CD1c-positive myeloid dendritic cell (primary cell): ENCODE measurements around the gene NPFFR2.
"Not testable (repeated sequence)": the region's sequence is repeated elsewhere in the genome, so short reads cannot be mapped to it uniquely, and the experiment has no call there.

Source experiments
- DNase-seq: peaks from one replicate; pipeline ENCODE4 v3.0.0-alpha.2; 2016; ENCODE audit errors: extremely low spot score

The NPFFR2 gene

DNA sequence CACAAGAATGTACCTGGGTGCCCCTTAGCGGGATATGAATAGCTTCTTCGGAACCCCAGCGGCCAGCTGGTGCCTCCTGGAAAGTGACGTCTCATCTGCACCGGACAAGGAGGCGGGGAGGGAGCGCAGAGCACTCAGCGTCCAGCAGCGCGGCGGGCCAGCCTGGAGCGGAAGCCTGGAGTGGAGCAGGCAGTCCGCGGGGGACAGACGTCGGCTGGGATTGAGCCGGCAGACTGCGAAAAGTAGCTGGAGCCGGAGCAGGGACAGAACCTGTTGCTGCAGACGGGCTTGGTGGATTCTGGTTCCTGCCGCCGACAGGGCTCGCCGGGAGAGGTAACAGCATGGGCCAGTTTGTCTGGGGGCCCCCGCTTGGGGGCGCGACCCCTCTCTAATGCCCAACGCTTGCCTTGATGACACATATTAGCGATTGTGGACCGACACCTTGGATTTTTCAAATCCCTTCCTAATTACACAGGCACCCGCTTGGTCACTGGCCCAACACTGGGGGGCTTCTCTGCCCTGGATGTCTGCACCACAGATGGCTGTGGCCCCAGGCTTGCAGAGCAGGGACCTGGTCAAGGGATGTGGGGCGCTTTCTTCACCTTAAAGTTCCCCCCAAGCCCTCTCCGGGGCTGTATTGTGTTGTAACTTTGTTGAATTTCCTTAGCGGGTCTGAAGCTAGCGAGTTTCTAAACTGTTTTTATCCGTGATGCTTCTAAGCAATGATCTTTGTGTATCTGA is at the start of gene NPFFR2:
Gene NPFFR2, plus strand, starts transcription at position 133 of the 741 bp plus-strand sequence. CDS start 96,592 bp downstream, outside the sequence.
- DNase-seq, result no peak

DNA sequence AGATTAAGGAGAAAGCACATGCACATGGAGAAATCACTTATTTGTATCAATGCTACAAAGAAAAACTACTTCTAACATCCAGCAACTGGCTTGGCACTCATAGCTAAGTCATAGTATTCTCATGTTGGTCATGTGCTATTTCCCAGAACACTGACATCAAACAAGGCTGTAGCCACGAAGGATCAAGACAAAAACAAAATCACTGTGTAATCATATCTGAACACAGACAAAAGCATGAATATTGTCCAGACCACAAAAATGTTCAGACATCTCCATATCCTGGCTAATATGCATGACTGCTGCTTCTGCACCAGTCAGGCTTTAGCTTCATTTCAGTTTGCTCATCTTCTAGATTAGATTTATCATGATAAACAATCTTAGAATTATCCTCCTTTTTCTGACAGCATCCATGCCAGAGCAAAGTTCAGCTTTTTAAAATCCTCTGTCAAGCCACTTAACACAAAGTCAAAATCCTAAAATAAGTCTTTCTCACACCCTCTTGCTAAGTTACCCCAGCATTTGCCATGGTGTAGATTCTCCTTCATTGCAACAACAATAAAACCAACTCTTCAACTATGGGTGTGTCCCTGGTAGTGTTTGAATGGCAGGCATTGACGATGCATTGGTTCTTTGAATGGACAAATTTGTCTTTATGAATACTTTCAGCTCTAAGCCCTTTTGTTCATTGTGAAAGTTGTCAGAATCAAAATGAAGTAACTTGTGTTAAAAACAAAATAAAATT is 39.1 kb upstream of the NPFFR2 start:
- DNase-seq, result no peak

DNA sequence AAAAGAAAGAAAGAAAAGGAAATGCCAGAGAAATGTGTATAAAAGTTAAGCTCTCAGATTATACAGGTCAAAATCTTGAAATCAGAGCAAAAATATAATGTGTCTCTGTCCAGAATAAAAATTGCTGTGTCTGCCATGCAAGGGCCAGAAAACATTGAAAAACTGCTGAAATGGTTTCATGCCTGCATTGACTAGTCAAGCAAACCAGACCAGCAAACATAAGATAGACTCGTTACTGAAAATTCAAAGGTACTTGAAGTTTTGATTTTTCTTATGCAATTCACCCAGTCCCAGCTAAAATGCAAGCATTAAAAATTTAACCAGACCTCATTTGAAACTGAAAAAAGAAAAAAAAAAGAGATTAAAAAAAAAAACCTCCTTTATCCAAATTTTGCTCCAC is 37.2 kb upstream of the NPFFR2 start:
- no peak for DNase-seq

DNA sequence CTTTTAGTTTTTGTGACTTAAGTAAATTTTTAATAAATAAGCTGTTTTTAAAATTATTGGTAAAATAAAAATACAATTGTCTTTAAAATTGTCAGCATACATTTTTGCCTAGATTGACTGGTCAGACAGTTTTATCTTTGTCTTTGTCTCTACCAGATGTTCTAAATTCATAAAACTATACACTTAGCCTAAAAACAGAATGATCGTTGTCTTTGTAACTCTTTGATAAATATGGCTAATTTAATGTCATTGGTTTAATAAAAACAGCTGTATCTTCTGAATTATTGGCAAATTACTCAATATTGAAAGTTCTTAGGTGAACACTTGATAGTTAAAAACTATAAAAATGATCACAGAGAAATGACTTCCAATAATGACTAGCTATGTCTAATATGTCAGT is 36.5 kb upstream of the NPFFR2 start:
- DNase-seq, result no peak

DNA sequence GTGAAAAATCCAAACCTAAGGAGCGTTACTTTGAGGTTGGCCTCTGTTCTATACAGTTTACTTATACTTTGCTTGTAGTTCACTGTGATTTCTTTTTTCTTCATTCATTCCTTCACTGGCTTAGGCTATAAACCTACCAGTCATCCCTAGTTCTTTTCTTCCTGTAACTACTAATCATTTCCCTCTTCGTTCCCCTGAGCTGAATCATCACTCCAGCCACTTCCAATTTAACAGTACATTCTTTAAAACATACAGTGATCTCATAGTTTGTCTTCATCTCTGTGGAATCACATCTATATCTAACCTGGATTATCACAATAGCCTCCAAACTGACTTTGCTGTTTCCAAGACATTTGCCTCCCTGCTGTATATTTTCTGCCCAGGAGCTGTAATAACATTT is 25.2 kb upstream of the NPFFR2 start:
- DNase-seq, result no peak

DNA sequence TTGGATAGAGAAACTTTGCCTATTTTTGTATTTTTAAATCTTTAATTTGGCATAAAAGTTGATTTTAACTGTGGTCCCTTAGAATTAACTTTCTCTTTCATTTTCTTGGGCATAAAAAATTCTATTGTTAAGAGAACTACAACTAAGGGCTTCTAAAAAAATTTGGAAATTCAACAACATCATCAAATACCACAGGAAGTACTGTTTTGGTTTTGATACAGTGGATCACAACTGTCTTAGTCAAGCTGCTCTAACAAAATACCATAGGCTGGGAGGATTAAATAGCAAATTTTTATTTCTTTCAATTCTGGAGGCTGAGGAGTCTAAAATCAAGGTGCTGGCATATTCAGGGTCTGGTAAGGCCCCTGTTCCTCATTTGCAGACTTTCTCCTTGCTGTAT is 19.9 kb upstream of the NPFFR2 start:
- no peak for DNase-seq

DNA sequence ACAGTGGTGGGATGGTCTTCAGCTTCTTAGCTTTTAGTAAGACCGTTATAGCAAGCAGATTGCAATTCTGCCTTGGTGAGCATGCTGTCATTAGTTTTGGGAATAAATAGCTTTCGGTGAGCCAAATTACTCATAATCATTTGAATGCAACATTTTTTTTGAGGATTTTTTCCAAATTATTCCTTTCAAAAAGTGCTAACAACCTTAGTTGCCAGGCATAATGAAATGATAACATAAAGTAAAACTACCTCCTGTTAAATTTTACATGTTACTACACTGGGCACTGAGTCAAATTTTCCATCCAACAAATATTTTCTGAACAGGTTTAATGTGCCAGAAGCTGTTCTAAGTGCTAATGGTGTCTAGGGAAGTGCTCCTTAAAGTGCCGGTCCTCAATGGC is 15.8 kb upstream of the NPFFR2 start:
- no peak for DNase-seq

DNA sequence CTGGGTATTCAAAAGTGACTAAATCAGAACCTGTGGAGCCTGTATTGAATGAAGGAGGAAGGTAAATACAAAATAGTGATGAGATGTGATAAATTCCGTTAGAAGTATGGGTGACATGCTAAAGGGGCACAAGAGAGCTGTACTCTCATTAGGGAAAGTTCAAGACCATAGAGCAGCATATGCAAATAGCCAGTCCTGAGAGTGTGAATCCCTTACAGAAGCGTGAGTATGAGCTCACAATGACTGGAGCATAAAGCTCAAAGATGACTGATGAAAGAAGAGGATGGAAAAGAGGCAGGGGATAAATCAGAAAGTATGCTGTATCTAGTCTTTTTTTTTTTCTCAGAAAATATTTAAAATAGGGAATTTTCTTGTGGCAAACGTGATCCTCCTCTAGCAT is 12.1 kb upstream of the NPFFR2 start:
- no peak for DNase-seq

DNA sequence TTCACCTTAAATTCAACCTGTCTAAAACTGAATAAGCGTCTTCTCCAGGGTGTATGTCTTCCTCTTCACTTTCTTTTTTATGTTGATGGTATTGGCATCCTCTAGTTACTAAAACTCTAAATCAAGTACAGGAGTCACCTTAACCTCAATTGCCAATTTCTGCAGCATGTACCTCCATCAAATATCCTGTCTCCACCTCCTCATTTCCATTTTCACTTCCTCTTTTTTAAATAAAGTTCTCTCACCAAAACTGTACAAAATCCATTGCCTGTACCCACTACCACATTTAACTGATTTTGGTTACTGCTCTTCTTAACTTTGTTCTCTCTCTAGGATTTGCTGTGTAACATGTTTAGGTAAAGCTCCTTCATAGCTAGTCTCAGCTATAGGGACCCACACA is 9.2 kb upstream of the NPFFR2 start:
- DNase-seq, result no peak

DNA sequence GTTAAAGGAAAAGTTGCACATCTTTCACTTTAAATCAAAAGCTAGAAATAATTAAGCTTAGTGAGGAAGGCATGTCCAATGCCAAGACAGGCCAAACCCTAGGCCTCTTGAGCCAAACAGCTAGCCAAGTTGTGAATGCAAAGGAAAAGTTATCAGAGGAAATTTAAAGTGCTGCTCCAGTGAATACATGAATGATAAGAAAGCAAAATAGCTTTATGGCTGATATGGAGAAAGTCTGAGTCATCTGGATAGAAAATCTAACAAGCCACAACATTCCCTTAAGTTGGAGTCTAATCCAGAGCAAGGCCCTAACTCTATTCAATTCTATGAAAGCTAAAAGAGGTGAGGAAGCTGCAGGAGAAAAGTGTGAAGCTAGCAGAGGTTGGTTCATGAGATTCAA is 23.8 kb downstream of the NPFFR2 start:
- DNase-seq, result no peak

DNA sequence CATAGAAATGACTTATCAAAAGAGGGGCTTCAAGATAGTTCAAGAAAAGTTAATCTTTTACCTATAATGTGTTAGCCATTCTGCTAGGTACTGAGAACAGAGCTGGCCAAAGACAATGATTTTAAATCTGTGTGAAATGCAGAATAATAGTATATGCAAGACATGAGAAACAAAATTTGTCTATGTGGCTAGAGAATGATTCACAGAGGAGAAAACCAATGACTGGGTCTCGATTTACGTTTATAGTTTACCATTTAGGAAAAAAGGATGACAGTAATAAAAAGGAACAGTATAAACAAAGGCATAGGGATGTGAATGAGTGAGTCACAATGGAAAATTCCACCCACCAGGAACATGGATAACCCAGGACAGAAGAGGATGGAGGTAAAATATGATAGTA is 31.9 kb downstream of the NPFFR2 start:
- no peak for DNase-seq

DNA sequence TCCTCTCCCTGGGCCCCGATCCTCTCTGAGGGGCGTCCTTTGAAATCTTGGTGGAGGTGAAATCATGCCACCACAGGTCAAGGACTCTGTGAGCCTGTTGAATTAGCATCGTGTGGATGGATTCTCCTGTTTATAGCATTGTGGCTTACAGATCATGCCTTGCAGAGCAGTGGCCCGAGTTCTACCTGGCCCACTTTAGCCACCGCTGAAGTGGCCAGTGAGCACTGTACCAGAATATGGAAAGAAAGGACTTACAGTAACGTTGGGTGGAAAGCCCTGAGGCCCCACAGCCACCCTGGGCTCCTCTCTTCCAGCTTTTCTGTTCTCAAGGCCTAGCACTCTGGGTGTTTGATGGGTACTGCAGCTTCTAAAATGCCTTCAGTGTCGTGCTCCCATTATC is 35.3 kb downstream of the NPFFR2 start:
- DNase-seq, result no peak

DNA sequence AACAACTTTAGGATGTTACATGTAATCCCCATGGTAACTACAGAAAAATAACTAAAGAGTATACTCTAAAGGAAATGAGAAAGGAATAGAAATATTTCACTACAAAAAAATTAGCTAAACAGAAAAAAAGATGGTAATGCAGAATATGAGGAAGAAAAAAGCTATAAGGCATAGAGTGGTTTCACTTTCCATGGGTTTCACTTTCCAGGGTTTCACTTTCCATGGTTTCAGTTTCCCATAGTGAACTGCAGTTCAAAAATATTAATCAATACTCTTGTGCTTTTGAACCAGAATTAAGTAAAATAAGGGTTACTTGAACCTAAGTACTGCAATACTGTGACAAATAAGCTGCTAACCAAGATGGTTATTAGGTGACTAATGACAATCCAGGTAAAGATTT is 42.0 kb downstream of the NPFFR2 start:
- no peak for DNase-seq

DNA sequence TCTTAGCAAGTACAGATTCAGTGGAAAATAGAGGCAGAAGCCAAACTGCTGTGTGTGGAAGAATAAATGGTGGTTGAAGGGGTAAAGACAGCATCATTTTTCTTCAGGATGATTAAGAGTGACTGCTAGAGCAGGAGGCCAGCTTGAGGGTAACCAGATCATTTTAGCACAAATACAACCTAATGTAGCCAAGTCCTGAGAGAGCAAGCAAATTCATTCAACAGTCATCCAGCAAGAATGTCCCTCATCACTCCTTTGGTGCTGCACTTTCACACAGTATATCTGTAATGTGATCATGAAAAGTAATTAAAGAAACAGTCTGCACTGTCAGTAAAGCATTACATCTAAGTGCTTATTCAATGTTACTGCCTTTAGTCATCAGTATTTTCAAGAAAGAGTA is 44.8 kb downstream of the NPFFR2 start:
- DNase-seq, result no peak

DNA sequence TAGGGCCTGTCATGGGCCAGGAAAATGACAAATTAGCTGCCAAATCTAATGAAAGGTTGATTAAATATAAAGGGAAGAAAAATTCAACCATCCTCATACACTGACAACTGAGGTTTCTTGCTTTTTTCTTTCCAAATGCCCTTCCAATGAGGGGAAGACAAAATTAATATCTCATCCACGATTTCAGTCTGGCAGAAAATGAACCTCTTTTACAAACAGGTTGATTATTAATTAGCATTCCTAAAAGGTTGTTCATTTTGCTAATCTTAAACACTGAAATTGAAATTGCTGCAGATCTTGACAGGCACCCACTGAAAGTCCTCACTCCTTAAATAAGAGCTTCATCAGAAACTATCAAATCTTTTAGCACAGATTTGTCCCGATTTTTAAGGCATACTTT is 45.5 kb downstream of the NPFFR2 start:
- no peak for DNase-seq

DNA sequence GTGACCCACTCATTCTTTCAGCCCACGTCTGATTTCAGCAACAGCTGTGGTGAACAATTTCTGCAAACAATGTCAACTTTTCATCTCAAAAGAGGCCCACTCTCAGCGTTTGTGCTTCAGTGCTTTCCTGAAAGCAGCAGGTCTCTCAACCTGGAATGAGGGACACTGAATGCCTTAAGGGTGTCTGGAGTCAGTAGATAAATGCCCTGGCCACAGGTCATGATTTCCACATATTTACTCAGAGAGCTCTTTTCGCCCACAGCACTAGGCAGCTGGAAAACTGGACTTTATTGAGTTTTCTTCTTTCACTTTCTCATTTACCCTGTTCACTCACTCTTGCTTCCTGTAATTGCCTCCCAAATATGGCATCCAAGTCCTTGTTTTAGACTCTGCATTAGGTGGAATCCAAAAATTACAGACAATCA is 52.8 kb downstream of the NPFFR2 start:
- no peak for DNase-seq

DNA sequence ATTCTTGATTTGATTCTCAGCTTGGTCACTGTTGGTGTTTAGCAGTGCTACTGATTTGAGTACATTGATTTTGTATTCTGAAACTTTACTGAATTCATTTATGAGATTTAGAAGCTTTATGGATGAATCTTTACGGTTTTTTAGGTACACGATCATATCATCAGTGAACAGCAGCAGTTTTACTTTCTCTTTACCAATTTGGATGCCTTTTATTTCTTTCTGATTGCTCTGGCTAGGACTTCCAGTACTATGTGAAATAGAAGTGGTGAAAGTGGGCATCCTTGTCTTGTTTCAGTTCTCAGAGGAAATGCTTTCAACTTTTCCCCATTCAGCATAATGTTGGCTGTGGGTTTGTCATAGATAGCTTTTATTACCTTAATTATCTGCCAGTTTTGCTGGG is 58.8 kb downstream of the NPFFR2 start:
- DNase-seq, result not testable (repeated sequence)

DNA sequence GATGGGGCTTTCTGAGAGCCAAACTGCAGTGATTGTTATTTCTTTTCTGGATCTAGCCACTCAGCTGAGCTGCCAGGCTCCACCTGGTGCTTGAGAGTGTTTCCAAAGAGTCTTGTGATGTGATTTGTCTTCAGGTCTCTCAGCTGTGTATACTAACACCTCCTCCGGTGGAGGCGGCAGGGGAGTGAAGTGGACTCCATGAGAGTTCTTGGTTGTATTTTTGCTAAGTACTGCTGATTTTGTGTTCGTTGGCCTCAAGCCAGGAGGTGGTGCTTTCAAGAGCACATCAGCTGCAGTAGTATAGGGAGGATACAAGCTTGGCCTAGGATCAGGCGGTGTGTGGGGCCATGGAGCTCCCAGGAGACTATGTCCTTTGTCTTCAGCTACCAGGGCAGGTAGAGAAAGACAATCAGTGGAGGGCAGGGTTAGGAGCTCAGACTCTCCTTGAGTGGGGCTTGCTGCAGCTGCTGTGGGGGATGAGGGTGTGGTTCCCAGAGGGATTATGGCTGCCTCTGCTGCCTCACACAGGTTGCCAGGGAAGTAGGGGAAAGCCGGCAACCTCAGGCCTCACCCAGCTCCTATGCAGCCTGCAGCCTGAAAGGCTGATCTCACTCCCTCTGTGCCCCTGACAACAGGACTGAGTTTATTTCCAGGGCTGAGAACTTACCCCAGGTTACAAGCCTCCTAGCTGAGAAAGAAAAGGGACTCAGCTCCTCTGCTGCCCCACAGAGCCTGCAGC is 62.4 kb downstream of the NPFFR2 start:
- no peak for DNase-seq

DNA sequence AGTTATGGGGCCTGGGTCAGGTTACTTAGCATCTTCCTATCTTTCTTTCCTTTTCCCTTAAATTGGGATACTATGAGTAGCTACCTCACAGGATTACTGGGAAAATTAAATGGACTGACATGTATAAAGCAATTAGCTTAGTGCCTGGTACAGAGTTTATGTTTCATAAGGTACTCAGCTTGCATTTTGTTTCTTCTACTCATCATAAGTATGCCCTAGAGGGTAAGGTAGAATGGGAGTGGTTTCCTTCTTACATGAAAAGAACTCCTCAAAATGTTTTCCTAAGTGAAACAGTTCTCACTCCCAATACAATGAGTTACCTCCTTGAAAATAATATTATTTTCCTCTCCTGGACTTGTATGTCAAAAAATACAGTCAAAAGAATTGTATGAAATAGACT is 75.7 kb downstream of the NPFFR2 start:
- no peak for DNase-seq

DNA sequence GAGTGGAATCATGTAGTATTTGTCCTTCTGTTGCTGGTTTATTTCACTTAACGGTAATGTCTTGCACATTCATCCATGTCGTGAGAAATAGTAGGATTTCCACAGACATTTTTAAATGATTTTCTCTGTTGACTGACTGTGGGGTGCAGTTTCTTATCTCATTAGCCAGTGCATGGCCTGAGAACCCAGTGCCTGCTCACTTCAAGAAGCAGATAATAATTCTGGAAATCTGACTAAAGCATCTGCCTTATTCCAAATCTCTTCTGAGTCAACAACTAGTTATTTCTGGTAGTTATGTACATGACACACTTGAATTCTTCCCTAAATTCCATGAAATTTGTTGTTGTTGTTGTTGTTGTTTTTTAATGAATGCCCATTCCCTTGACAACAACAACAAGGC is 77.6 kb downstream of the NPFFR2 start:
- DNase-seq, result no peak

DNA sequence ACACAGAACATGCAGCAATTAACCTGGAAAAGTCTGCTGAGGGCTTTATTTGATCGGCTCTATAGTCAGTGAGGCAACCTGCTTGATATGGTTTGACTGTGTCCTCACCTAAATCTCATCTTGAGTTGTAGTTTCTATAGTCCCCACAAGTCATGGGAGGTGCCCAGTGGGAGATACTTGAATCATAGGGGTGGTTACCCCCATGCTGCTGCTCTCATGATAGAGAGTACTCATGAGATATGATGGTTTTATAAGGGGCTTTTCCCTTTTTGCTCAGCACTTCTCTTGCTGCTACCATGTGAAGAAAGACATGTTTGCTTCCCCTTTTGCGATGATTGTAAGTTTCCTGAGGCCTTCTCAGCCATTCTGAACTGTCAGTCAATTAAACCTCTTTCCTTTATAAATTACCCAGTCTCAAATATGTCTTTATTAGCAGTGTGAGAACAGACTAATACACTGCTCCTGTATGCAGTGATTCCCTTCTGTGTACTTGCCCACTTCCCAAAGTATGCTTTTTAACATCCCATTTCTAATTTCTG is 78.2 kb downstream of the NPFFR2 start:
- DNase-seq, result no peak

DNA sequence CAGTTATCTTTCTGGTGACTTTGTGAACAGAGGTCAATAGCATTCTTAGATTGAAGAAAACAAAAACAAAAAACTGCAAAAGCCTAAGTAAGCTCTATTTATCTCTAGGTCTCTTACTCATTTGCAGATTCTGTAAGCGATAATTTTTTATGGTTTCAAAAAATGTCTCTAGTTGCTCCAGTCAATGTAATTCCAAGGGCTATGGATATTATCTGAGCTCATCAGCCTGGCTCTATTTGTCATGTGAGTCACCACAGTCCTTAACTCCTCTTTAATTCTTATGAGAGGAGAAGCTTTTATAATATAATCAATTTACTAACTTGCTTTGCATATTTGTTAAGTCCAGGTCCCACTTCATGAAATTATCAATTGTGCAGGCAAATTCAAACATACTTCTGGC is 79.1 kb downstream of the NPFFR2 start:
- no peak for DNase-seq

DNA sequence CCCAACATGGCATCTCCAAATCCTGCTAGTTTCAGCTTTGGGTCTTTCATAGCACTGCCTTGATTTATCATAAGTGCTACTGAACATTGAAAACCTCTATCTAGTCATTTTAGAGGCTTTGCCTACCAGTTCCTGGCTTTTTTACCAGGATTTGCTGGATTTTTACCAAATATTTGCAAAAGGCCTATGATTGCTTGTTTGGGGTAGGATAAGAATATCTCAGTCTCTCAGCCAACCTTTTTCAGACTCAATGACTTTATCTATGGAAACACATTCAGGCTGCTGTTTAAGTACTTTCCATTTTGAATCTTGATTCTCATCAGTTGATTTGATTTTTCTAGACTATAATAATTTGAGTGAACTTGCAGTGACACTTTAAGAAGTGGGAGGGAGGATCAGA is 80.1 kb downstream of the NPFFR2 start:
- DNase-seq, result no peak
